HG03565 (cell line): ENCODE measurements around the gene PYGO2.
A peak's percentile ranks its signal among the peaks of the same experiment; 100 is the strongest.

Experiments used
- ATAC-seq: cut with Tn5 transposase; IDR thresholded peaks from one replicate; pipeline ENCODE4 v1.9.1; 2021; ENCODE audit warnings: mild to moderate bottlenecking, moderate library complexity; ENCODE audit not compliant: unreplicated experiment

Gene PYGO2

GRCh38 chr1:154966111-154966510, 4.5 kb upstream of the PYGO2 start:
- ATAC-seq = no peak

DNA sequence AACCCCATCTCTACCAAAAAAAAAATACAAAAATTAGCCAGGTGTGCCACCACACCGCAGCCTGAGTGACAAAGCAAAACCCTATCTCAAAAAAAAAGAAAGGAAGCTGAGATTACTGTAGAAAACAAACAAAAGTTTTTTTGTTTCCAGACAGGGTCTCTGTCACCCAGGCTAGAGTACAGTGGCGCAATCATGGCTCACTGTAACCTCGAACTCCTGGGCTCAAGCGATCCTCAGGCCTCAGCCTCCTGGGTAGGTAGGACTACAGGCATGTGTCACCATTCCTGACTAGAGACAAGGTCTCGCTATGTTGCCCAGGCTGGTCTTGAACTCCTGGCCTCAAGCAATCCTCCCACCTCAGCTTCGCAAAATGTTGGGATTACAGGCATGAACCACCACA, 2.8 kb upstream of the PYGO2 start:
- no peak for ATAC-seq

DNA sequence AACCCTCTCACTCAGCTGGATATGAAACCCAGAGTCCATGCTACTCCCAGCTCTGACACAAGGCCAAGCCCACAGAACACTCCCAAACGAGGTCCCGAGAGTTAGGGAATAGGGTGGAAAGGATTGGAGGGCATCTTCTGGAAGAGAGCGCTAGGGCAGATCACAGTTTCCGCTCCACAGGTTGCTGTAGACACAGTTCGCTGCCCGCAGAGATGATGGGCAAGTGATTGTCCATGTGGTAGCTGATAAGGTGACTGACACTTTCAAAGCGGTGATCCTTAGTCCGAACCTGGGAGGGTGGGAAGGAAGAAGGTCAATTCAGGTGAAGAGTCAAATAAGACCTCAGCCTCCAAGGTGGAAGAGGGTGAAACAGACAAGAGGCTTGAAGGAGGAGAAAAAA, 2.1 kb upstream of the PYGO2 start:
- no peak for ATAC-seq

- no peak for ATAC-seq
Observed at GRCh38 chr1:154962795-154963330, 1.3 kb upstream of the PYGO2 start.

DNA sequence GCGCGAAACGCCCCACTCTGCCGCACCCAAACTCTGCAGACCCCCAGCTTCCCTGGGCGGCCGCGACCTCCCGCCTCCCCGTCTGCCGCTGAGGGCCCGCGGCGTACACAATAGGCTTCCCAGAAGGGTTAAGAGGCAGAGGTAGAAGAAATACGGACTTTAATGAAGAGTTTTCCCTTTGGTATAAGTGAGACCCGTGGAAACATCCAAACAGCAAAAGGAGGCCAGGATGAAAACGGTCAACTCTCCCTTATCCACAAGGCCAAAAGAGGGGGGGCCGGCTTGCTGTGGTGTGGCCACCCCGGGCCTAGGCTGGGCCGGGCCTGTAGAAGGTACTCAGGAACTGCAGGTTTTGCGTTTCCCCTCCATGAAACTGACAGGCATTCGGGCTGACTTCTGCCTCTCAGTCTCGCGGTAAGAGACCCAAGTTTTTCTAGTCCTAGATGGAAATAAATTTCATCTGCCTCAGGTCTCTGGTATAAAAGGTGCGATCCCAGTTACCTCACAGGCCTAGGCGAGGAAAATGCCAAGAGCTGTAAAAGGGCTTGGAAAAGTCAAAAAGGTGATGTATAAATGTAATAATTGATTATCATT, 671 bp upstream of the PYGO2 start:
- ATAC-seq = no peak

GRCh38 chr1:154960446-154961136, 991 bp downstream of the PYGO2 start:
- ATAC-seq = no peak

GRCh38 chr1:154959426-154959780, 2.2 kb downstream of the PYGO2 start:
- ATAC-seq = no peak

DNA sequence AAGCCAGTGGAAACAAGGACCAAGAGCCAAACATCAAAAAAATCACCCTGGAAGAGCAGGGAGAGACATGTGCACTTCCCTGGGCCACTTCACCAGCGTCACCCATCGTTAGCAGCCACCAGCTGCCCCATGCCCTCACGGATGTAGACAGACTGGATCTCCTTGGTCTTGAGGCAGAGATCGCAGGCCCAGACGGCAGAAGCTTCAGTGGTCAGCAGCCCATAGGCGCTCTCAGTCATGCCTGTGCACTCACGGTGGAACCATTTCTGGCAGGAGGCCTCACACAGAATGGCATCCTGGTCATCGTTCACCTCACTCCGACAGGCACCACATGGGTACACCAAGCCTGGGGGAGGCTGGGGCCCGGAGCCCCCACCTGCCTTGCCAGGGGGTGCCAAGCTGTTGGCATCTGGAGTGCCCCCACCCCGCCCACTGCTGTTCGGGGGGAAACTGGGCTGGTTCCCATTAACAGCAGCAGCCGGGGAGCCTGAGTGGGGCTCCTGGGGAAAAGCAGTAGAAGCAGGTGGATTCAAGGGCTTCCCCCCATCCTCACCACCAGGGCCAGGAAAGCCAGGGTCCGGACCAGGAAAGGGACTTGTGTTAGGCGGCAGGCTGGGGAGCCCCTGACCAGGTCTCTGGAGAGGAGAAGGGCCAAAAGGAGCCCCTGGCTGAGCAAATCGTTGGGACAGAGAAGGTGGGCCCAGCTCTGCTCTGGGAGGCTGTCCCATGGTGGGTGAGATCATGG, 2.7 kb downstream of the PYGO2 start:
- ATAC-seq = no peak

DNA sequence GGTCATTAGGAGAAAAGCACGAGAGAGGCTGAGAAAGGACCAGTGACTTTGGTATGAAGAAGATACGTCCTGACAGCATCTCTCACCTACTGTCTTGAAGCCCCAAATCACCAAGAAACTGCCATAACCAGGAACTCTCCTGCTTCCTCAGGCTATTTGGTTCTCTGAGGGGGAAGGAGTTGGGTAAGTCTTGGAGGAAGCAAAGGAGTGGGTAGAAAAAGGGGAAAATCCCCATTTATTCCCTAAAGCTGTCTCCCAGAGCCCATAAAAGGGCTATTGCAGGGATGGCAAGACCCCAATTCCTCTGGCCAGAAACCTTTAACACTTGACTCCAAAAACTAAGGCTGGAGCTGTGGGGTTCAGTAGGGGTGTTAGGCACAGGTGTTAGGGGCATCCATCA, 3.5 kb downstream of the PYGO2 start:
- ATAC-seq = no peak

DNA sequence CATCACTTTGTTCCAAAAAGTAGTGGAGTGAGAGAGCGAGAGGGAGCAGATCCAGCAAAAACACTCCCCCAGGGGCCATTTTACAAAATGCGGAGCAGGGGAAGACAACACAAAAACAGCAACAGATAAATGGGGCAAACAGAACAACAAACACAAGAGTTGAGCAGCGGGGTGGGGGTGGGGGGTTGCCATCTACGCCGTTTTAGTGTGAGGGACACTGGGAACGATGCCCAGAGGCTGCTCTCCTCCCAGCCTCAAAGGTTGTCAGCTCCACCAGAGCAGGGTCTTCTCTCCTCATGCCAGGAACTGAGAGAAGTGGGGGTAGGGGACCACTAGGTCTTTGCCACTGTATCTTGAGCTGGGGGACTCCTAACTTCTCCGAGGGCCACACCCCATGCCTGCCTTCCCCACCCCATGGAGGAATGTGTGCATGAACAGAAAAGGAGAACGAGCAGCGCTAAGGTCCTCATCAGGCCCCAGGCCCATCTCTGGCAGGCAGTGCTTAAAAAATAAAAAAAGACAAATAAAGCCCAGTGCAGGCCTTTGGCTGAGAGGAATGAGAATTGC, 4.4 kb downstream of the PYGO2 start:
- ATAC-seq = no peak

DNA sequence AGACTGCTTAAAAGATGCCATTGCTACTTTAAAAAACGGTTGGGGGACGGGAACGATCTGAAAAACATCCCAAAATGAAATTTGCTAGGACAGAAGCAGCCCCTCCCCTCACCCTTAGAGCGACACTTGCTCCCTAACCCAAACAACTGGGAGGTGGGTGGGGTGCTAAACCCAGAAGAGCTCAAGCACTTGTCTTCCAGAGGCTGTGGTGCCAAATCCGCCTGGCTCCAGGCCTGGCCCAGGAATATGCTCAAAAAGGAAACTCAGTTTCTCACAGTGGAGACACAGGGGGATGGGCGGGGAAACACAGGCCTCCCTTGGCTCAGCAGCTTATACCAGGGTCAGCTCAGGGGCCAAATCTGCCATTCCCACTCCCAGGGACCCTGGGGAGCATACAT, 5.0 kb downstream of the PYGO2 start:
- ATAC-seq = no peak

DNA sequence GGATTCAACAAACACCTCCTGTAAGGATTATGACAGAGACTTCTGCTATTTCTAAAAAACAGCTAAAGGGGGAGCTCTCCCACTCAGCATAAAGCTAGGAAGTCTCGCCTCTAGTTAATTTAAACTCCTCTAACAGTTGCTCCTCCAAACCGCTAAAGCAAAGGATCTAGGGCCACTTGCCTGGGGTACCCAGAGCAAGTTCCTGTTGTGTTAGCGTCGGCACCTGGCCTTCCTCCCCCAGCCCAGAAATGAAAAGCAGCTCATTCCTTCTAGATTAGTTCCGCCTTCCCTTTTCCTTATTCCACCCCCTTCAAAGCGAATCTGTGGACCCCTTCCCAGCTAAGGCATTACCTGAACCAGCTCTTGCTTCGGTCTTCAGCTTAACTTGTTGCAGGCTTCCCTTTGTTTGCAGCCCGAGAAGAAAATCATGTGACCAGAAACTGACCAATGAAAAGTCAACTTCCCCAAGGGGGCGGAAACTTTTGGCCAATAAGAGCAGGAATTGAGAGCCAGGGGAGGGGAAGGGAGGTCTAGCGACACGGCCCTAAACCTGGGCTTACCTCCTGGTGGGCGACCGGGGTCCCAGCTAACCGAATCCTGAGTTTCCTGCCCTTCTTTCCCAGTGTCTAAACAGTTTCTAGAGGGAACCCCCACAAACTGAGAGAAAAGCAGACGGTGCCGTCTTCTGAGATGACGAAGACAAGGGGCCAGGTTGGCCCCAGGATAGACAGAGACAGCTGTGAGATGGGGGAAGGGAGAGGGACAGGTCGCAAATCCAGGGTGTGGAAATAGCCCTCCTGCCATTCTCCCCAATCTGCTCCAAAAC, 5.7 kb downstream of the PYGO2 start, which contains the start of gene PBXIP1:
Gene PBXIP1 (minus strand): TSS at position 382 of the 826 bp plus-strand sequence. CDS start 2,378 bp downstream, outside the sequence.
- ATAC-seq = peak; percentile 45

- ATAC-seq = peak; percentile 39
Observed at GRCh38 chr1:154955039-154955717, 6.4 kb downstream of the PYGO2 start.

GRCh38 chr1:154954541-154954940, 7.0 kb downstream of the PYGO2 start:
- no peak for ATAC-seq

DNA sequence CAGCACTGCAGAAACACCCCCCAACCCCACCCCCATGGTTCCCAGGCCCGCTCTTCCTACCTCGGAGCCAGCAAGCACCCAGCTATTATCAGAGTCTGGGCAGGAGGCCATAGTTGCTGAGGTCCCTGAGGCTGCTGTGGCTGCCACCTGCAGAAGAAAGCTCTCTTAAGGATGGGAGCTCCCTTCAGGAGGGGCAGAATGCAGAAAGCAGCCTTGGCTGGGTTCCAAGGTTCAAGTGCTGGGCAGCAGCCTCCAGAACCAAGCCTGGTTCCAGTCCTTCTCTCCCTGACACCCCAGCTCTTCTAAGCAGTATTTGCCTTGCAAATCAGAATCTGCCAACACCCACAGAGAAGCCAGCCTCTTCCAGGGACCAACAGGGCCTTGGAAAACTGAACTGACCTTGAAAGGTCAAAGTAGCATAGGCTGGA, 8.0 kb downstream of the PYGO2 start:
- ATAC-seq = no peak

- ATAC-seq = no peak
Observed at GRCh38 chr1:154952664-154953063, 8.9 kb downstream of the PYGO2 start.

DNA sequence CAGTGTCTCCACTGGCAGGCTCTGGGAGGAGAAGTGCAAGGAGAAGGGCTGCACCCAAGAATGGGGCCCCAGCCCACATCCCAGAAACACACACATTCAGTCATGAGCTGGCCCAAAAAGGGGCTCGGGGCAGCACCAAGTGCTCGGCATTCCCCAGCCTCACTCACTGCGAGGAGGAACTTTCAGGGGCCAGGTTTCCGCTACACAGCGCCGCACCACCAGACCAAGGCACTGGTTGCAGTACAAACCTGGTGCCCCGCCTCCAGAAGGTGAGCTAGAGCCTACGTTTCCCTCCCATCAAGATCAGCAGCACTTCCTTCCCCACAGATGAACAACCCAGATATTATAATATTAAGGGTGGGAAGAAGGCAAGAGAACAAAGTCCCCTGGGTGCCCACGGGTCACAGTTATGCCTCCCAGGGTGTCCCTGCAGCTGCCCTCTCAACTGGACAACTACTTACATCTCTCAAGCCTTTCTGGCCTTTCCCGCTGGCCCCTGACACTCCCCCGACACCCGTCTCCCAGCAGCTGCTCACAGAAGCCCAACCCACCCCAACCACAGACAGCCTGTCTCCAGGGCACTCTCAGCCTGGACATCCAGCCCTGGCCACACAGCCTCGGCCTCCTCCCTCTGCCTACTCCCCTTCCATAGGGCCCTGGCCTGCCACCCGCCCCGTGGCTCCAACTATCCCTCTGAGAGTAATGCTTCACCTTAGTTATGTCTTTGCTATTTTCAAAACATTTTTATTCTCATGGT, 9.5 kb downstream of the PYGO2 start:
- no peak for ATAC-seq

- no peak for ATAC-seq
Observed at GRCh38 chr1:154948079-154948478, 13.5 kb downstream of the PYGO2 start.
